ENCODE results near the gene IGF2BP2. TPM values are rescaled to one million over a fixed set of nuclear protein-coding genes. Genes with fewer than 3 reads are reported as not detected.
A peak's percentile ranks its signal among the peaks of the same experiment; 100 is the strongest.

The IGF2BP2 gene
- total and polyA plus RNA-seq, 11 donors, result 5.9 to 21.8 (median 16.8) TPM

DNA sequence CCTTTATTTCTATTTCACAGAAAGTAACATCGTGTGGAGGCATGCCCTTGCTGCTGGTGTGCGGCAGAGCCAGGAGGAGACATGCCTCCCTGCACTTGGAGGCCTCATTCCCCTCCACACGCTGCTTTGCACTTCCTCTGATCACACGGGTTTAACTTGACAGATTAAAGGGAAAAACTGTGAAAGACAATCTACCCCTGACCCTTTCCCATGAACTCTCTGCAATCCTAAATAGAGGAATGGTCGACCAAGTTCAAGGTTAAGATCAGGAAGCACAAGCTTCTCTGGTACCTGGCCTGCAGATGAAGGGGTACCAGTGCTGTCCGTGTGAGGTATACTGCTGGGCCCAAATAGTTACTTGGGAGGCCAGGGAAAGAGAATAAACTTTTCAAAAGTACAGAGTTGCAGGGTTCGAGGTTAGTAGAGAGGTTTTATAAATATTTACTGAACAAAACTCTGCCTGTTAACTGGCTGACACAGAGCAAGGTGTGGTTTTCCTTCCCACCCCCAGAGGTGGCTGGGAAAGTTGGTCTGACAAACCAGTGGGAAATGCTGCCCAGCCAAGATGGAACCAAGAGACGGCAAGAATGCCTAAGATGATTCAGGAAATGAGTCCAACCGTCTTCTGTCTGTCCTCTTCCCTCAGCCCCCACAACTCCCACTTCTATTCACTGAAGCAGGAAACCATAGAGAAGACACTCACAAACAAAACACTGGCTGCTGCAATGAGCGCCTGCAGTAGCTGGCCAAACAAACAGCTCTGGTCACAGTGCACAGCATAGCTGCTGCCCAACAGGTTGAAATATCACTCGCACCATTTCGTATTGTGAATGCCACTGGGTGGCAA is 79.6 kb downstream of the IGF2BP2 start:
- Histone ChIP-seq H3K4me1 (peaks cover 0 to 7% (median 0%) of the 10 kb centered on the region in 12 donors), H3K27me3 (no peaks in the 10 kb centered on the region), H3K9me3 (no peaks in the 10 kb centered on the region), H3K4me3 (no peak overlapping the region), H3K36me3 (no peaks in the 10 kb centered on the region), H3K27ac (no peak overlapping the region)
- intact Hi-C loops (cut with DNase I), result no loop called here
- ATAC-seq (peak in 1 of 4 donors; percentile 26), DNase-seq (no peak)
- 47 to 58% (median 53%) methylated on average over 12 of the region's 12 CpGs for WGBS, 4 donors
- no peak for TF ChIP-seq CTCF (IDR thresholded peaks at IDR 0.05)
- TF ChIP-seq POLR2A (IDR thresholded peaks at IDR 0.05), result no peak

DNA sequence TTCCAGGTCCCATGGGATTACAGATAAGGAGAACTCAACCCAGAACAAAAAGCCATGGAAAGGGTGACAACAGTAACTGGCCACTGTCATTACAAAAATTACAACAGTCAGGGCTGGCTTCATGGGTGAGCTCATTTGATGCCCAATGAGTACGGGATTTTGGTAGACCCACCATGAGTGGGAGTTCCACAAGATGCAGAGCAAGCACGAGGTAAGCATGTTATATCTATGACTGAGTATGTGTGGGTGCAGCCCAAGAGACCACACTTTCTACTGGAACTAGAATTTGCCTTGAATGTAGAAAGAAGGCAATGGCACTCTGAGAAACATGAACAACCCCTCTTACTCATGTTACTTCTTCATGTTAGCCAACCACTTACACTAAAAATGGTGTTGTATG is 83.3 kb downstream of the IGF2BP2 start:
- WGBS, 4 donors, result 78 to 84% (median 80%) methylated on average over 2 of the region's 2 CpGs
- ATAC-seq, result no peak
- Histone ChIP-seq H3K27me3 (no peaks in the 10 kb centered on the region), H3K27ac (no peak overlapping the region), H3K36me3 (no peaks in the 10 kb centered on the region), H3K4me1 (peaks cover 0 to 7% (median 0%) of the 10 kb centered on the region in 12 donors), H3K9me3 (no peaks in the 10 kb centered on the region), H3K4me3 (no peak overlapping the region)
- intact Hi-C loops (cut with DNase I), result no loop called here
- no peak for DNase-seq
- no peak for TF ChIP-seq POLR2A (IDR thresholded peaks at IDR 0.05)
- no peak for TF ChIP-seq CTCF (IDR thresholded peaks at IDR 0.05)

- TF ChIP-seq CTCF (IDR thresholded peaks at IDR 0.05) (no peak), POLR2A (IDR thresholded peaks at IDR 0.05) (no peak)
- no peak overlapping the region for H3K27ac ChIP-seq
- ATAC-seq (no peak), DNase-seq (no peak)
- WGBS, 4 donors, result 89 to 94% (median 91%) methylated on average over 1 of the region's 1 CpG
- H3K4me1 ChIP-seq, result peaks cover 0 to 4% (median 0%) of the 10 kb centered on the region in 12 donors
- no peak overlapping the region for H3K4me3 ChIP-seq
- no peaks in the 10 kb centered on the region for H3K36me3 ChIP-seq
- no peaks in the 10 kb centered on the region for H3K9me3 ChIP-seq
- intact Hi-C loops (cut with DNase I), result no loop called here
- no peaks in the 10 kb centered on the region for H3K27me3 ChIP-seq
These were observed 84.7 kb downstream of the IGF2BP2 start for GRCh38 chr3:185740133-185740532.

DNA sequence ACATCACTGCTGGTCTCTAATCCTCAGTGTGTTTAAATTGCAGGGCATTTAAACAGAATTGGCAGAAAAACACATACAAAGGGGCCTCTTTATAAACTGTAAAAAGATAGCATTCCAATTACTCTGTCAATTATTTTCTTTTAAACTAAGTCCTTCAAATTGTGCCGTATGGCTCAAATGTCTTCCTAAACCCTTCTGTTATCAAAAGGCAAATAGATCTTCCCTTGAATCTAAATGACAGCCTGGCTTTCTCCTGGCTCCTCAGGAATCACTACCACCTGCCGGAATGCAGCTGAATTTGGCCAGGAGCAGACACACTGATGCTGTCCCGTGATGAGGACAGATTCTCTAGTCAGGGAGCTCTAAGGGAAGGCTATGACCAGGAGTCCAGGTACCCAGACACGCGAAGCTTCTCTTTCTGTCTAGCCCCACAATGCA is 85.6 kb downstream of the IGF2BP2 start:
- Histone ChIP-seq H3K27me3 (no peaks in the 10 kb centered on the region), H3K27ac (no peak overlapping the region), H3K4me3 (no peak overlapping the region), H3K36me3 (no peaks in the 10 kb centered on the region), H3K4me1 (peaks cover 0 to 4% (median 0%) of the 10 kb centered on the region in 12 donors), H3K9me3 (no peaks in the 10 kb centered on the region)
- intact Hi-C loops (cut with DNase I), result loop anchor here in 4 of 10 donors (10.0 kb wide), 3 partner anchors 86 to 206 kb away; partner anchors contain the start of genes IGF2BP2 (in 2 of the 4) and TRA2B (in 1 of the 4)
- DNase-seq (no peak), ATAC-seq (no peak)
- WGBS, 4 donors, result 76 to 82% (median 78%) methylated on average over 5 of the region's 5 CpGs
- TF ChIP-seq POLR2A (IDR thresholded peaks at IDR 0.05), result no peak
